H9 (cell line): ENCODE measurements around the gene TIGD6. TPM values are rescaled to one million over a fixed set of nuclear protein-coding genes. Genes with fewer than 3 reads are reported as not detected.

Experiments used
- DNase-seq: peaks from one replicate; pipeline ENCODE4 v3.0.0-alpha.2; 2017
- H2AFZ ChIP-seq: one replicate; pipeline ENCODE4 v1.6.1; 2013; ENCODE audit warnings: mild to moderate bottlenecking, low read length, control low read depth, moderate library complexity
- H2AK5ac ChIP-seq: 2 replicates; pipeline ENCODE4 v1.6.1; 2013; ENCODE audit warnings: low read length, control low read depth, mixed read lengths; ENCODE audit not compliant: insufficient read length
- H2BK120ac ChIP-seq: one replicate; pipeline ENCODE4 v1.6.1; 2013; ENCODE audit warnings: low read depth, mild to moderate bottlenecking, low read length, control low read depth, inconsistent platforms; ENCODE audit not compliant: poor library complexity, severe bottlenecking
- H2BK12ac ChIP-seq: 2 replicates; pipeline ENCODE4 v1.6.1; 2013; ENCODE audit warnings: low read length, control low read depth, mixed read lengths, low read depth; ENCODE audit not compliant: insufficient read length
- H2BK15ac ChIP-seq: 2 replicates; pipeline ENCODE4 v1.6.1; 2013; ENCODE audit warnings: low read depth, low read length, control low read depth
- H2BK20ac ChIP-seq: one replicate; pipeline ENCODE4 v1.6.1; 2013; ENCODE audit warnings: low read depth, mild to moderate bottlenecking, low read length, control low read depth, inconsistent platforms; ENCODE audit not compliant: poor library complexity, severe bottlenecking
- H2BK5ac ChIP-seq: 2 replicates; pipeline ENCODE4 v1.6.1; 2013; ENCODE audit warnings: low read length, control low read depth, mixed read lengths; ENCODE audit not compliant: insufficient read length
- H3K14ac ChIP-seq: 2 replicates; pipeline ENCODE4 v1.6.1; 2013; ENCODE audit warnings: low read length, control low read depth; ENCODE audit not compliant: insufficient read depth
- H3K18ac ChIP-seq: 2 replicates; pipeline ENCODE4 v1.6.1; 2013; ENCODE audit warnings: low read depth, mild to moderate bottlenecking, mixed read lengths, low read length, control low read depth; ENCODE audit not compliant: insufficient read length
- H3K23ac ChIP-seq: 2 replicates; pipeline ENCODE4 v1.6.1; 2013; ENCODE audit warnings: low read length, control low read depth, mixed read lengths, low read depth; ENCODE audit not compliant: insufficient read length
- H3K23me2 ChIP-seq: 2 replicates; pipeline ENCODE4 v1.6.1; 2013; ENCODE audit warnings: low read depth, mild to moderate bottlenecking, mixed read lengths, low read length, control low read depth; ENCODE audit not compliant: insufficient read length, poor library complexity, severe bottlenecking
- H3K27ac ChIP-seq: 2 replicates; pipeline ENCODE4 v1.5.1; 2013; ENCODE audit warnings: low read length, control low read depth, mixed read lengths, low read depth; ENCODE audit not compliant: insufficient read length
- H3K27me3 ChIP-seq: 2 replicates; pipeline ENCODE4 v1.6.1; 2013; ENCODE audit warnings: low read length, control low read depth, inconsistent platforms; ENCODE audit not compliant: insufficient read depth
- H3K4ac ChIP-seq: 2 replicates; pipeline ENCODE4 v1.6.1; 2013; ENCODE audit warnings: low read depth, mild to moderate bottlenecking, control low read depth, inconsistent platforms, low read length, moderate library complexity
- H3K4me1 ChIP-seq: 2 replicates; pipeline ENCODE4 v1.6.1; 2013; ENCODE audit warnings: low read length, control low read depth, inconsistent platforms; ENCODE audit not compliant: insufficient read depth
- H3K4me2 ChIP-seq: 2 replicates; pipeline ENCODE4 v1.6.1; 2013; ENCODE audit warnings: low read length, control low read depth, mixed read lengths; ENCODE audit not compliant: insufficient read length, insufficient read depth
- H3K56ac ChIP-seq: 2 replicates; pipeline ENCODE4 v1.6.1; 2013; ENCODE audit warnings: low read depth, mild to moderate bottlenecking, mixed read lengths, low read length, control low read depth; ENCODE audit not compliant: insufficient read length
- H3K79me1 ChIP-seq: 2 replicates; pipeline ENCODE4 v1.6.1; 2013; ENCODE audit warnings: low read depth, mild to moderate bottlenecking, moderate library complexity, low read length, control low read depth, inconsistent platforms; ENCODE audit not compliant: insufficient read depth, poor library complexity, severe bottlenecking
- H3K79me2 ChIP-seq: 2 replicates; pipeline ENCODE4 v1.6.1; 2013; ENCODE audit warnings: low read length, control low read depth, inconsistent platforms; ENCODE audit not compliant: insufficient read depth
- H3K9ac ChIP-seq: 2 replicates; pipeline ENCODE4 v1.6.1; 2013; ENCODE audit warnings: low read length, control low read depth, mixed read lengths; ENCODE audit not compliant: insufficient read length; ENCODE audit errors: extremely low read depth
- H3K9me3 ChIP-seq: one replicate; pipeline ENCODE4 v1.6.1; 2013; ENCODE audit warnings: low read depth, low read length, inconsistent platforms; ENCODE audit not compliant: control insufficient read depth
- H3T11ph ChIP-seq: one replicate; pipeline ENCODE4 v1.6.1; 2013; ENCODE audit warnings: mild to moderate bottlenecking, low read length, control low read depth, inconsistent platforms
- H4K20me1 ChIP-seq: one replicate; pipeline ENCODE4 v1.6.1; 2013; ENCODE audit not compliant: control insufficient read depth, insufficient read length, insufficient read depth
- H4K5ac ChIP-seq: 2 replicates; pipeline ENCODE4 v1.6.1; 2013; ENCODE audit warnings: low read depth, mild to moderate bottlenecking, mixed read lengths, low read length, control low read depth; ENCODE audit not compliant: insufficient read length
- H4K8ac ChIP-seq: replicated peaks from 2 replicates; pipeline ENCODE4 v1.6.1; 2013; ENCODE audit warnings: low read length, control low read depth, mixed read lengths, low read depth; ENCODE audit not compliant: insufficient read length
- H4K91ac ChIP-seq: 2 replicates; pipeline ENCODE4 v1.6.1; 2013; ENCODE audit warnings: low read depth, mild to moderate bottlenecking, moderate library complexity, mixed read lengths, low read length, control low read depth; ENCODE audit not compliant: insufficient read length
- H3K27ac Mint-ChIP-seq, 3 experiments: 2 replicates in 2 of 3; 3 replicates in 1 of 3; pipeline ENCODE4 v1.8.0; 2020 to 2021; ENCODE audit warnings: mixed read lengths in 3 of 3, mild to moderate bottlenecking in 1 of 3, moderate library complexity in 1 of 3
- H3K27me3 Mint-ChIP-seq: 2 replicates; pipeline ENCODE4 v1.8.0; 2021; ENCODE audit warnings: low read depth, mild to moderate bottlenecking, moderate library complexity, mixed read lengths
- H3K36me3 Mint-ChIP-seq, 3 experiments: 2 replicates in 2 of 3; 3 replicates in 1 of 3; pipeline ENCODE4 v1.8.0; 2020 to 2021; ENCODE audit warnings: low read depth in 3 of 3, mixed read lengths in 3 of 3; ENCODE audit not compliant: insufficient read depth in 1 of 3
- H3K4me1 Mint-ChIP-seq, 2 experiments: 2 replicates each; pipeline ENCODE4 v1.8.0; 2020; ENCODE audit warnings: mixed read lengths in 2 of 2
- H3K4me3 Mint-ChIP-seq, 2 experiments: 2 replicates in 1 of 2; 3 replicates in 1 of 2; pipeline ENCODE4 v1.8.0; 2020 to 2021; ENCODE audit warnings: mild to moderate bottlenecking in 2 of 2, mixed read lengths in 2 of 2, moderate library complexity in 1 of 2
- H3K9me3 Mint-ChIP-seq, 2 experiments: 2 replicates in 1 of 2; 3 replicates in 1 of 2; pipeline ENCODE4 v1.8.0; 2020; ENCODE audit warnings: mild to moderate bottlenecking in 2 of 2, mixed read lengths in 2 of 2, moderate library complexity in 1 of 2
- WGBS: extraction: QIAGEN DNeasy Blood & Tissue Kit; methylation state at CpG from one replicate; pipeline ENCODE4 v1.1.7; 2013; ENCODE audit warnings: missing lambda C conversion rate, low lambda C conversion rate, mixed read lengths; ENCODE audit not compliant: insufficient read length; ENCODE audit errors: extremely low coverage; 5-methylcytosine and 5-hydroxymethylcytosine counted together
- total RNA-seq: library from RNA; stranded (reverse); gene quantifications from 2 replicates; pipeline ENCODE4 v1.2.1, GENCODE V29; 2021
- TF ChIP-seq, protein P1 (sequence below): fragments of 200-600 bp; sonication (generic); conservative IDR thresholded peaks from 3 replicates; pipeline ENCODE4 v1.8.0; 2021; ENCODE audit warnings: antibody characterized with exemption, mild to moderate bottlenecking

TIGD6 gene
- total RNA-seq, 1 experiment from 2014 or later = 1.8 TPM

DNA sequence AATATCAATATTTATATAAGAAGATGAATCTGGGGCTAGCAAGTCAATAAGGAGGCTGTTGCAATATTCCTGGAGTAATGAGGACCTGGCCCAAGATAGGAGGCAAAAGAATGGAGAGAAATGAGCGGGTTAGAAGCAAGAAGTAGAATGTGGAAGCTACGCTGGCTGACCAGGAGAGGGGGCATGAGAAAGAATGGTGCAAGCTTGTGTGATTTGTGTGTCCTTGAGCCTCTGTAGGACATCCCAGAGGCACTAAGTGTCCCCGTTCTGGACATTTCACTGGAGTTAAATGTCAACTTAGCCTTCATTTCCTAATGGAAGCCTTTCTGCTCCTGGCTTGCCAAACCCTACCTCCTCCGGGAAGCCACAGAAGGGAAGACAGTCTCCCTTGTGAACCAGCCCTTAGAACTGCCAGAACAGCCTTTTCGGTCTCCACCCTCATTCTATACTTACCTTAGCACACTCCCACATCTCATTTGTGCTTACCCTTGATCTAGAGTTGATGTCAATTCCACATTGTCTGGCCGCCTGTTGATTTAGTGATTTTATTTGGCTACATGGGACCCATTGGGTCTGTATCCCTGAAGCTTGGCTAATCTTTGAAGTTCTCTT lies 49.2 kb downstream of the TIGD6 start:
- Mint-ChIP-seq H3K27me3 (no peaks in the 10 kb centered on the region; the same call in none of the 2 replicates), H3K27ac (no peak overlapping the region; a peak in 1 of 7 replicates), H3K9me3 (no peaks in the 10 kb centered on the region), H3K4me3 (no peak overlapping the region), H3K4me1 (no peaks in the 10 kb centered on the region), H3K36me3 (no peaks in the 10 kb centered on the region)
- Histone ChIP-seq H4K8ac (no peak overlapping the region), H4K20me1 (no peaks in the 10 kb centered on the region), H3K27me3 (no peaks in the 10 kb centered on the region), H2AK5ac (no peak overlapping the region), H4K91ac (no peak overlapping the region), H3T11ph (no peak overlapping the region), H3K27ac (no peak overlapping the region), H3K23ac (no peak overlapping the region), H3K23me2 (no peaks in the 10 kb centered on the region), H3K9ac (no peak overlapping the region), H3K4me2 (no peak overlapping the region), H3K9me3 (no peaks in the 10 kb centered on the region), H3K79me2 (no peaks in the 10 kb centered on the region), H2BK5ac (no peak overlapping the region), H3K4ac (no peak overlapping the region), H2BK20ac (no peak overlapping the region), H3K14ac (no peak overlapping the region), H3K4me1 (no peaks in the 10 kb centered on the region), H2AFZ (no peak overlapping the region), H2BK15ac (no peak overlapping the region), H2BK12ac (no peak overlapping the region), H3K18ac (no peak overlapping the region), H2BK120ac (no peak overlapping the region), H3K79me1 (no peaks in the 10 kb centered on the region), H3K56ac (no peak overlapping the region), H4K5ac (no peak overlapping the region)
- peak; percentile 42 for DNase-seq
- no CpG with 5 or more reads among the region's 6 CpGs for WGBS
- TF ChIP-seq, protein P1, sequence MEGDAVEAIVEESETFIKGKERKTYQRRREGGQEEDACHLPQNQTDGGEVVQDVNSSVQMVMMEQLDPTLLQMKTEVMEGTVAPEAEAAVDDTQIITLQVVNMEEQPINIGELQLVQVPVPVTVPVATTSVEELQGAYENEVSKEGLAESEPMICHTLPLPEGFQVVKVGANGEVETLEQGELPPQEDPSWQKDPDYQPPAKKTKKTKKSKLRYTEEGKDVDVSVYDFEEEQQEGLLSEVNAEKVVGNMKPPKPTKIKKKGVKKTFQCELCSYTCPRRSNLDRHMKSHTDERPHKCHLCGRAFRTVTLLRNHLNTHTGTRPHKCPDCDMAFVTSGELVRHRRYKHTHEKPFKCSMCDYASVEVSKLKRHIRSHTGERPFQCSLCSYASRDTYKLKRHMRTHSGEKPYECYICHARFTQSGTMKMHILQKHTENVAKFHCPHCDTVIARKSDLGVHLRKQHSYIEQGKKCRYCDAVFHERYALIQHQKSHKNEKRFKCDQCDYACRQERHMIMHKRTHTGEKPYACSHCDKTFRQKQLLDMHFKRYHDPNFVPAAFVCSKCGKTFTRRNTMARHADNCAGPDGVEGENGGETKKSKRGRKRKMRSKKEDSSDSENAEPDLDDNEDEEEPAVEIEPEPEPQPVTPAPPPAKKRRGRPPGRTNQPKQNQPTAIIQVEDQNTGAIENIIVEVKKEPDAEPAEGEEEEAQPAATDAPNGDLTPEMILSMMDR = peak; percentile 55
